Keratinocyte (primary cell): ENCODE measurements around the gene ARHGEF16. TPM values are rescaled to one million over a fixed set of nuclear protein-coding genes. Genes with fewer than 3 reads are reported as not detected.

Experiments used
- DNase-seq: peaks from one replicate; pipeline ENCODE4 v3.0.0-alpha.2; 2011; ENCODE audit warnings: low read depth, missing footprints, low spot score
- FAIRE-seq: peaks from 2 replicates; lab custom pipeline; 2011; peaks lifted over from hg19 to GRCh38; lab: Jason Lieb, UNC
- H2AFZ ChIP-seq: 2 replicates; pipeline ENCODE4 v1.6.0; 2012; ENCODE audit warnings: low read length, control low read depth, inconsistent platforms; ENCODE audit not compliant: control insufficient read depth
- H3K27ac ChIP-seq: 2 replicates; pipeline ENCODE4 v1.5.1; 2011; ENCODE audit warnings: low read length; ENCODE audit not compliant: control insufficient read depth, insufficient read depth
- H3K27me3 ChIP-seq: 3 replicates; pipeline ENCODE4 v1.6.0; 2011; ENCODE audit warnings: low read length; ENCODE audit not compliant: control insufficient read depth, insufficient read depth; ENCODE audit errors: extremely low read depth
- H3K36me3 ChIP-seq, 2 experiments: 2 replicates in 1 of 2; 3 replicates in 1 of 2; pipeline ENCODE4 v1.5.1; 2011; ENCODE audit warnings: low read length in 2 of 2, mild to moderate bottlenecking in 1 of 2; ENCODE audit not compliant: control insufficient read depth in 2 of 2, insufficient read depth in 2 of 2; ENCODE audit errors: extremely low read depth in 1 of 2
- H3K4me1 ChIP-seq: 3 replicates; pipeline ENCODE4 v1.5.1; 2011; ENCODE audit warnings: low read length; ENCODE audit not compliant: control insufficient read depth, insufficient read depth; ENCODE audit errors: extremely low read depth
- H3K4me2 ChIP-seq: 3 replicates; pipeline ENCODE4 v1.6.0; 2011; ENCODE audit warnings: low read depth, low read length; ENCODE audit not compliant: control insufficient read depth, insufficient read depth; ENCODE audit errors: extremely low read depth
- H3K4me3 ChIP-seq, 3 experiments: fragments of 200-600 bp in 1 of 3; sonication (generic) in 1 of 3; 2 replicates in 2 of 3; 3 replicates in 1 of 3; pipeline ENCODE4 v1.5.1; 2011 to 2016; ENCODE audit warnings: low read length in 3 of 3, mild to moderate bottlenecking in 3 of 3, control low read depth in 2 of 3, inconsistent platforms in 1 of 3, low read depth in 1 of 3, mixed read lengths in 1 of 3, mixed run types in 1 of 3, moderate library complexity in 1 of 3; ENCODE audit not compliant: control insufficient read depth in 2 of 3, insufficient read depth in 2 of 3; ENCODE audit errors: extremely low read depth in 1 of 3
- H3K79me2 ChIP-seq: 2 replicates; pipeline ENCODE4 v1.6.0; 2012; ENCODE audit warnings: low read length; ENCODE audit not compliant: control insufficient read depth, insufficient read depth
- H3K9ac ChIP-seq: 3 replicates; pipeline ENCODE4 v1.6.0; 2011; ENCODE audit warnings: low read length; ENCODE audit not compliant: control insufficient read depth, insufficient read depth; ENCODE audit errors: extremely low read depth
- H3K9me1 ChIP-seq: 3 replicates; pipeline ENCODE4 v1.6.0; 2011; ENCODE audit warnings: low read length; ENCODE audit not compliant: control insufficient read depth, insufficient read depth; ENCODE audit errors: extremely low read depth
- H3K9me3 ChIP-seq: 2 replicates; pipeline ENCODE4 v1.5.1; 2012; ENCODE audit warnings: low read depth, low read length; ENCODE audit not compliant: control insufficient read depth
- H4K20me1 ChIP-seq: 3 replicates; pipeline ENCODE4 v1.6.0; 2011; ENCODE audit warnings: low read length; ENCODE audit not compliant: control insufficient read depth, insufficient read depth; ENCODE audit errors: extremely low read depth
- CTCF ChIP-seq, 3 experiments: IDR thresholded peaks in 1 of 3; conservative IDR thresholded peaks in 1 of 3; optimal IDR thresholded peaks in 1 of 3; 2 replicates in 2 of 3; 3 replicates in 1 of 3; pipeline versions ENCODE3 to v1.5.1; 2011; ENCODE audit warnings: low read length in 3 of 3, mild to moderate bottlenecking in 3 of 3, moderate library complexity in 2 of 3, control low read depth in 1 of 3, inconsistent platforms in 1 of 3; ENCODE audit not compliant: insufficient read depth in 2 of 3; ENCODE audit errors: extremely low read depth in 1 of 3
- EZH2 ChIP-seq: IDR thresholded peaks from one replicate; pipeline ENCODE4 v1.6.1; 2012; ENCODE audit warnings: inconsistent platforms, mild to moderate bottlenecking, low read length, moderate library complexity
- dilution Hi-C: fragments of 300-500 bp; cut with MboI; formaldehyde crosslinking; loops from one replicate; pipeline ENCODE4 v1.7.0; 2020; ENCODE audit warnings: low sequenced_read_pairs; ENCODE audit not compliant: extremely low pct_ligation_motif_present
- polyA minus RNA-seq, 3 experiments: library from RNA; depleted of rRNA, polyadenylated mRNA; stranded (reverse); fragments of >200 nt; gene quantifications; 1 replicate in 1 of 3; 2 replicates in 1 of 3; 3 replicates in 1 of 3; pipeline ENCODE4 v1.2.3, GENCODE V29; 2011
- polyA plus RNA-seq, 5 experiments: library from polyadenylated mRNA; depleted of rRNA in 3 of 5; stranded (reverse) in 3 of 5; stranded (forward) in 1 of 5; unstranded in 1 of 5; fragments of >200 nt; gene quantifications; 1 replicate in 1 of 5; 2 replicates in 3 of 5; 3 replicates in 1 of 5; pipeline versions ENCODE4 v1.2.1 to v1.2.3, GENCODE V29; 2011 to 2012; ENCODE audit warnings: missing spikeins in 2 of 5, low read depth in 1 of 5, low replicate concordance in 1 of 5

The ARHGEF16 gene
- polyA plus RNA-seq (5.0 to 9.6 TPM (median 6.2 TPM) in 3 replicates), polyA minus RNA-seq (11.0 to 12.7 TPM (median 11.2 TPM) in 3 replicates)
- polyA plus RNA-seq (2011; ENCODE audit: low read depth): 4.1 TPM
- polyA plus RNA-seq (2011; cell fraction: cytosol; rRNA removed): 4.6 and 6.9 TPM in 2 replicates
- 17.5 and 18.1 TPM in 2 replicates for polyA plus RNA-seq (2011; cell fraction: nucleus; rRNA removed)
- polyA plus RNA-seq (2012; ENCODE audit: low replicate concordance): 5.6 and 6.0 TPM in 2 replicates
- polyA minus RNA-seq (2011; cell fraction: cytosol; rRNA and poly(A)+ RNA removed): 10.7 TPM
- 7.8 and 9.0 TPM in 2 replicates for polyA minus RNA-seq (2011; cell fraction: nucleus; rRNA and poly(A)+ RNA removed)

GRCh38 chr1:3453891-3454810 lies at the start of gene ARHGEF16:
TSS of gene ARHGEF16 (plus strand) at chr1:3454665. CDS start at chr1:3463085, 8,420 bp downstream.
- dilution Hi-C loops: no loop called here
- Histone ChIP-seq H3K4me2 (peak within 1 kb of the TSS; percentile 75), H3K36me3 (no peaks in the 10 kb centered on the region), H3K9ac (peak within 1 kb of the TSS; percentile 41), H4K20me1 (no peaks in the 10 kb centered on the region), H3K9me3 (no peaks in the 10 kb centered on the region), H3K4me1 (peaks cover 15% of the 10 kb centered on the region), H3K9me1 (no peaks in the 10 kb centered on the region), H3K27me3 (no peaks in the 10 kb centered on the region), H3K4me3 (peak within 1 kb of the TSS; percentile 51 to 59 (median 57)), H3K79me2 (no peaks in the 10 kb centered on the region), H2AFZ (peak within 1 kb of the TSS; percentile 36), H3K27ac (no peak within 1 kb of the TSS)
- FAIRE-seq: no peak
- no peak for DNase-seq
- peak in 2 of 3 experiments; percentile 26 to 39 for TF ChIP-seq CTCF (optimal IDR thresholded peaks at IDR 0.05 in 1 of 3, IDR thresholded peaks at IDR 0.05 in 1 of 3, conservative IDR thresholded peaks at IDR 0.05 in 1 of 3; ENCODE audit: extremely low read depth in 1 of 3, insufficient read depth in 2 of 3, low read length in 3 of 3)
- TF ChIP-seq EZH2: no peak

- H3K4me1 ChIP-seq: peaks cover 6% of the 10 kb centered on the region
- no peaks in the 10 kb centered on the region for H3K9me3 ChIP-seq
- H3K79me2 ChIP-seq: no peaks in the 10 kb centered on the region
- no peak overlapping the region for H3K4me2 ChIP-seq
- no peak overlapping the region for H3K27ac ChIP-seq
- dilution Hi-C loops: loop anchor here (25.0 kb wide), 1 partner anchor 992 kb away; the partner anchor contains the start of gene PEX10
- no peak overlapping the region for H3K4me3 ChIP-seq
- no peak overlapping the region for H3K9ac ChIP-seq
- DNase-seq: no peak
- H4K20me1 ChIP-seq: no peaks in the 10 kb centered on the region
- no peaks in the 10 kb centered on the region for H3K9me1 ChIP-seq
- H3K36me3 ChIP-seq: no peaks in the 10 kb centered on the region
- H2AFZ ChIP-seq: peak overlapping the region; percentile 71
- TF ChIP-seq EZH2 (no peak), CTCF (optimal IDR thresholded peaks at IDR 0.05 in 1 of 3, IDR thresholded peaks at IDR 0.05 in 1 of 3, conservative IDR thresholded peaks at IDR 0.05 in 1 of 3; ENCODE audit: extremely low read depth in 1 of 3, insufficient read depth in 2 of 3, low read length in 3 of 3) (no peak)
- FAIRE-seq: no peak
- H3K27me3 ChIP-seq: peaks cover 10% of the 10 kb centered on the region
Measured at GRCh38 chr1:3404801-3405200, 49.7 kb upstream of the ARHGEF16 start.
